Measurements from ENCODE around the gene TRAF3.
A peak's percentile ranks its signal among the peaks of the same experiment; 100 is the strongest.
"Not testable (repeated sequence)": the region's sequence is repeated elsewhere in the genome, so short reads cannot be mapped to it uniquely, and the experiment has no call there.

The TRAF3 gene

DNA sequence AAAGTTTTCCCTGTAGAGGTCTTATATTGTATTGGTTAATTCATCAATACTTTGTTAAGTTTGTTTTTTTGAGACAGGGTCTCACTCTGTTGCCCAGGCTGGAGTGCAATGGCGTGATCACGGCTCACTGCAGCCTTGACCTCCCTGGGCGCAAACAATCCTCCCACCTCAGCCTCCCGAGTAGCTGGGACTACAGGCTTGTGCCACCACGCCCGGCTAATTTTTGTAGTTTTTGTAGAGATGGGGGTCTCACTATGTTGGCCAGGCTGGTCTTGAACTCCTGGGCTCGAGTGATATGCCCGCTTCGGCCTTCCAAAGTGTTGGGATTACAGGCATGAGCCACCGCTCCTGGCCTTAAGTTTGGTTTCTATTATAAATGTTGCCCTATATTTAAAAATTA, 149.6 kb downstream of the TRAF3 start:
- DNase-seq = not testable (repeated sequence)

DNA sequence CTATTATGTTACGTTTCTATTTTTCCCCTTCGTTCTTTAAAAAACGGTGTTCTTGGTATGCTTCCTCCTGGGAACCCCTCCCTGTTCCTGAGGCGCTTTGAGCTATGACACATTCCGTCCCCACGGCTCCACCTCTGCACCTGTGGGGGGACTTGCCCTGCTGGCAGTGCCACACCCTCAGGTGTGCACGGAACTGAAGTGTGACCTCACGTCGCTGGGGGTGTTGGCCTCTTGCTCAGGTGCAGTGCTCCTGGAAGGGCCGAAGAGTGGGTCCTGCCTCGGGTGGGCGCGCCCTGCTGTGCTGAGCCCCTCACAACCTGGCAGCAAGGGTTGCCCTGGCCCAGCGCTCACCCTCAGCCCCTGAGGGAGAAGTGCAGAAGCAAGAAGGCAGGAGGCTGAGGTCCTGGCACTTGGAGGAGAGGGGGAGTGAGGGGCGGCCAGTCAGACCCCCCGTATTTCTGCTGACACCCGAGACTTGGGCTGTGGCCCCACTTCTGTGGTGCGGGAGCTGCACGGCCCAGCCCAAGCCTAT, 150.2 kb downstream of the TRAF3 start:
- DNase-seq = no peak

DNA sequence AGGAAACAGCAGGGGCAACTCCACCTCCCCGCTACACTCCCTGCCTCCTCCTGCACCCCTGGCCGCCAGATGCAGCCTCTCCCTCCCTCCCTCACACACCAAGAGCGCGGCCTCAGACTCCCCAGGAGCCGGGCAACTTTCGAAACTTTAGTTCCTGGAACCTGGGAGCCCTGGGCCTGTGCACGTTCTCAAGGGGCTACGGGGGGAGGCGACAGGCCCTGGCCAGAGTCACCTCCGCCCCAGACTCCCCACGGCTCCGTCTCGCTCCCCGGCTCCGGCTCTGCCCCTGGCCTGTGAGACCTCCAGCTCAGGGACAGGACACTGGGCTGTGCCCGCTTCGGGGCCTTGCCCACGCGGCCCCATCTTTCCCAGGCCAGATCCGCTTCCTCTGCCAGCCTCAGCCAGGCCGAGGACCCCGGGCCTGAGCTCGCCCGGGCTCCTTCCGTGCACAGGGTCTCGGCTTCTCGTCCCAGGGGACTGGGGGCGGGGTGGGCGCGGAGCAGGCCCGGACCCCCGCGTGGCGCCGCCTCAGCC, 150.7 kb downstream of the TRAF3 start:
- no peak for DNase-seq

DNA sequence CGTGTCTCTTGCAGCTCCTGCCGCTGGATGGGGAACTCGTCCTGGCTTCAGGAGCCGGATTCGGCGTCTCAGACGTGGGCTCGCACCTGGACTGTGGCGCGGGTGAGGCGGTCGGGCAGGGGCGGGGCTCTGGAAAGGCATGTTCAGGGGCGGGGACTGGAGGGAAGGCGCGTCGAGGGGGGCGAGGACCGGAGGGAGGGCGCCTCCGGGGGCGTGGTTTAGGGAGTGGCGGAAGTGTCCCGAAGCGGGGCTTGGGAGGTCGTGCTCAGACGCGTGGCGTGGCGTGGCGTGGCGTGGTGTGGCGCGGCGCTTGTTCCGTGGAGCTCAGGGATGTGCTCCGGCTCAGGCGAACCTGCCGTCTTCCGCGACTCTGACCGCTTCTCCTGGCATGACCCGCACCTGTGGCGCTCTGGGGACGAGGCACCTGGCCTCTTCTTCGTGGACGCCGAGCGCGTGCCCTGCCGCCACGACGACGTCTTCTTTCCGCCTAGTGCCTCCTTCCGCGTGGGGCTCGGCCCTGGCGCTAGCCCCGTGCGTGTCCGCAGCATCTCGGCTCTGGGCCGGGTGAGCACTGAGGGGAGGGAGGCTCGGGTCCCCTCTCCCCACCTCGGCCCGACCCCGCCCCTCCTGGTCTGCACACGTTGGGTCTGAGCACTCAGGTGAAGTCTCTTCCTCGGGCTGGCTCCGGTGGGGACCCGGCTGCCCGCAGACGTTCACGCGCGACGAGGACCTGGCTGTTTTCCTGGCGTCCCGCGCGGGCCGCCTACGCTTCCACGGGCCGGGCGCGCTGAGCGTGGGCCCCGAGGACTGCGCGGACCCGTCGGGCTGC, 151.4 kb downstream of the TRAF3 start:
- DNase-seq = peak; percentile 79

DNA sequence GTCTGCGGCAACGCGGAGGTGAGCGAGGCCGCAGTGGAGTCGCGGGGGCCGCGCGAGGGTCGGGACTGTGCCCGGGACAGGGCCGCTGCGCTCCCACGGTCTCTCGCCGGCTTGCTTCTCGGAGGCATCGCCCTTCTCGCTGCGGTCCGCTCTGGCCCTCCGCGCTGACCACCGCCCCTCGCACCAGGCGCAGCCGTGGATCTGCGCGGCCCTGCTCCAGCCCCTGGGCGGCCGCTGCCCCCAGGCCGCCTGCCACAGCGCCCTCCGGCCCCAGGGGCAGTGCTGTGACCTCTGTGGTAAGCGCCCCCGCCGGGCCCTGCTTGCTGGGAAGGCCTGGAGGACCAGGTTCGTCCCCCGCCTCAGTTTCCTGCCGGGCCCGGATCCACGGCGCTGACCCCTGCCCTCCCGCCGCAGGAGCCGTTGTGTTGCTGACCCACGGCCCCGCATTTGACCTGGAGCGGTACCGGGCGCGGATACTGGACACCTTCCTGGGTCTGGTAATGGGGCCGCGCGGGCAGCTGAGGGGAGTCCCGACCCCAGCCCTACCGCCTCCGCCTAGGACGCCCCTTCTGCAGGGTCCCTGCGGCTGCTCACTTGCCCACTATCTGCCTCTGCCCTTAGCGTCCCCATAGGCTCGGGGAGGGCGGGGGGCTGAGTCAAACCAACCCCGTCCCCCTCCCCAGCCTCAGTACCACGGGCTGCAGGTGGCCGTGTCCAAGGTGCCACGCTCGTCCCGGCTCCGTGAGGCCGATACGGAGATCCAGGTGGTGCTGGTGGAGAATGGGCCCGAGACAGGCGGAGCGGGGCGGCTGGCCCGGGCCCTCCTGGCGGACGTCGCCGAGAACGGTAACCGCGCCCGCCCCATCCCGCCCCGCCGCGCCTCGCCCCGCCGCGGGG, 152.2 kb downstream of the TRAF3 start:
- no peak for DNase-seq

DNA sequence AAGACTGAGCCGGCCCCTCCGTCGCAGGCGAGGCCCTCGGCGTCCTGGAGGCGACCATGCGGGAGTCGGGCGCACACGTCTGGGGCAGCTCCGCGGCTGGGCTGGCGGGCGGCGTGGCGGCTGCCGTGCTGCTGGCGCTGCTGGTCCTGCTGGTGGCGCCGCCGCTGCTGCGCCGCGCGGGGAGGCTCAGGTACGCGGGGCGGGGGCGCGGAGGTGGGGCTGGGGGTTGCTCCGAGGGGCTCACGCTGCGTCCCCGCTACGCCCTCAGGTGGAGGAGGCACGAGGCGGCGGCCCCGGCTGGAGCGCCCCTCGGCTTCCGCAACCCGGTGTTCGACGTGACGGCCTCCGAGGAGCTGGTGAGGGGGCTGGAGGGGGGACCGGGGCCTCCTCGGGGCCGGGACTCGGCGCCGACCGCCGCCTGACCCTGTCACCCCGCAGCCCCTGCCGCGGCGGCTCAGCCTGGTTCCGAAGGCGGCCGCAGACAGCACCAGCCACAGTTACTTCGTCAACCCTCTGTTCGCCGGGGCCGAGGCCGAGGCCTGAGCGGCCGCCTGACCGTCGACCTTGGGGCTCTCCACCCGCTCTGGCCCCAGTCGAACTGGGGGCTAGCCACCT, 153.0 kb downstream of the TRAF3 start:
- DNase-seq = no peak

DNA sequence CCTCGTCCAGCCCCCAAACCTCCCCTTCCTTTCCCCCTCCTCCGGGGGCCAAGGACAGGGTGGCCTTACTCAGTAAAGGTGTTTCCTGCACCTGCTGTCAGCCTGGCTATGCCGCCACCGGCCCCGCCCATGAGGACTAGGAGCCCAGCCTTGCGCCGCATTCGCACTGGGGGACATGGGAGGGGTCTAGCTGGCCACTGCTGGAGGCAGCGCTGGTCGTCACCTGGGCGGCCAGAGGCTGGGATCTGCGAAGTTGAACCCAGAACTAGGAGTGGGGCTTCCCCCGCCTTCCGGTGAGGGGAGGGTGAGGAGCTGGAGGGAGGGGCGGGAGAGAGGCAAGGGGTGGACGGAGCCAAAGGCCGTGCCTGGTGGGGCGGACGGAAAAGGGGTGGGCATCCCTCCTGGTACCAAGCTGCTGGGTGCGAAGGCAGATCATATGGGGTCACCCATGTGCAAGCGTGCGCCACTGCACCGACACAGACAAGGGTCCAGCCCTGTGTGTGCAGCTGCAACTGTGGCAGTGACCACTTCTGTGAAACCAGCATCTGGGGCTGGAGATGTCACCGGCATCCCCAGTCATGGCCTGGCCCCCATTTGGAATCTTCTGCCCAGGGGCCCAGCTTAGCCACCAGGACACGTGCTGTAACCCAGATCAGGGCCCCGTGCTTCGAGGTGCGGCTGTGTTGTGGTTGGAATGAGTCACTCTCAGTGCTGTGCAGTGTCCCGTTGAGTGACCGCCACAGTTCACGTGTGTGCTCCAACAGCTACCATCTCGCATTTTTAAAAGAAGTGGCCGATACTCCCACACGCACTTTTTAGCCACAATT, 153.7 kb downstream of the TRAF3 start:
- no peak for DNase-seq

DNA sequence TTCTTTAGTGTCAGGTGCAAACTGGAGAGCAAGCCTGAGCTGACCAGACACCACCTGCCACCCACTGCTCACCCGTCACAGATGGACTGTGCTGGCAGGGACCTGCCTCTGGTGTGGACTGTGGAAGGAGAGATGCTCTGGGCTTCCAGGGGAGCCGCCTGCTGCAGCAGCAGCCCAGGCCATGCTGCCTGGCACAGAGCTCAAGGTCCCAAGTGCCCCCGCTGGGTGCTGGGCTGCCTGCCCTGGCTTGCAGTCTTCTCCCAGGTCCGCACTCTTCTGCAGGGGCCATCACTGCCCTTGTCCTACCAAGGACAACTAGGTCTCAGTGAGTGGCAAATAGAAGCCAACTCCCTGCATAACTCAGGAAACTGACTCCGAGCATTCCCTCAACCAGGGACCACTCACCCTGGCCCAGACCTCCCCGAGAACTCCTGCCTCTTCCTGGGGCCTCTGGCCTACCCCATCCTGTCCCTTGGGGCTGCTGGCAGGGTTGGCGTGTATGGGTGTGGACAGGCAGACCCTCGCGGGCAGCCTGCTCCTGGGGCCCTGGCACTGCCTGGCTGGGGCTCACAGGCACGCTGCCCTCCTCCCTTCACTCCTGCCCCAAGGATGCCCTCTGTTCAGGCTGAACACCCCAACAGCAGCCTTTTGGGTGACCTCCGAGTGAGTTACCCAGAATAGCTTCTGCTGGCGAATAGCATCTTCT, 154.5 kb downstream of the TRAF3 start:
- DNase-seq = no peak

DNA sequence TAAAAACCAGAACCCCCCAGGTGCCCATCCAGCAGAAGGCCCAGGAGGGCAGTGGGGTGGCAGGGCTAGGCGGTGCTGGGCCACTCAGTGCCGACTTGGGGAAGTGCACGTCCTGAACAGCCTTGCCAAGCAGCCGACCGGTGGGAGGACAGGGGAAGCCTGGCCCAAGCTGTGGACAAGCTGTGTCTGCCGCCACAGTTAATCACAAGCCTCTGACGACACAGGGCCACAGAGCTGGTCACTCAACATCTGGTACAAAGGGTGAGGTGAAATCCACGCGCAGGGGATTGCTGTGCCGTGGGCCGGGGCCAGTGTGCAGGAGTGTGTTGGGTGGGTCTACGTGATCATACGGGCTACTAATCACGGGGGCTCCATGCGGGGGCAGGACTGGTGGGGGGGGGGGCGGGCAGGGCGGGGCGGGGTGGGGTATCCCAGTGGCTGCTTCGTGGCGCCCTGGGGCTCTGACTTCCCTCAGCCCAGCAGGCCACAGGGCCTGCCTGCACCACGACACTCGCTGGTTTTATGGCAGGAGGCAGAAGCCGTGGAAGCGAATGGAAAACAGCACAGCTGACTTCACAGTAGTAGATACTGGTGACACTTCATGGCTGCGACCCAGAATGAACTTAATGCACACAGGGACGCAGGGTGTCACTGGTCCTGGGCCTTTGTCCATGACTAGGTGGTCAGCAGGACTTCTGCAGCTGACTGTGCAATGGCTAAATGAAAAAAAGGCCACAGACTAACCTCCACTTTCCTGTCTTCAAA, 155.4 kb downstream of the TRAF3 start:
- no peak for DNase-seq

DNA sequence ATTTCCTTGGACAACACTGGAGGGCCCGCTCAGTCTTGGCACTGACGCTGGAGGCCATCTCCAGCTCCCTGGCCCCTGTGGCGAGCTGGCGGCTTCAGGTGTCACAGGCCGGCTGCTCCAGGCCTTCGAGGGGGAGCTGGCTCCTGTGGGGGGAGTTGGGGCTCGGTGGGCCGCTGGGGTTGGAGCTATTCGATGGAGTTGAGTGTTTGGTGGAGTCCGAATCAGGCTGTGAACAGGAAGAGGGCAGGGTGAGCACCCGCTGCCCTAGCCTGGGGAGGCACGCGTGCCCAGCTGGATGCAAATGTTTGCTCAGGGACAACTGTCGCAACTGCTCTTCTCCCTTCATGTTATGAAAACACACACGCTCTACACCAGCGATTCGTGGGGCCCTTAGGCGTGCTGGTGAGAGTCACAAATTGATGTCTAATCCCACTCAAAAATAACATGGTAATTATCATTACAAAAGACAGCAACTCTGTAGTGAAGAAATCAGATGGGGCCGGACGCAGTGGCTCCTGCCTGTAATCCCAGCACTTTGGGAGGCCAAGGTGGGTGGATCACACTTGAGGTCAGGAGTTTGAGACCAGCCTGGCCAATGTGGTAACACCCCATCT, 156.5 kb downstream of the TRAF3 start:
- DNase-seq = no peak

DNA sequence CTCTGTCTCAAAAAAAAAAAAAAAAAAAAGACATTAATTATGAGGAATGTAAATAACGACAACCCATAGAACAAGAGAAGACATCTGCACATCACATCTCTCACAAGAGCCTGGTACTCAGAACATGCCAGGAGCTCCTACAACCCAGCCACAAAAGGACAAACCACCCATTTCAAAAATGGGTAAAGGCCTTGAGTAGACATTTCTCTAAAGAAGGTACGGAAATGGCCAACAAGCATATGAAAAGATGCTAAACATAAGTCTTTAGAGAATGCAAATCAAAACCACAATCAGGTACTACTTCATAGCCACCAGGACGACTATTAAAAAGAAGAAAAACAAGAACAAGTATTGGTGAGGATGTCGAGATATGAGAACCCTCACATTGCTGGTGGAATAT, 158.5 kb downstream of the TRAF3 start:
- no peak for DNase-seq

DNA sequence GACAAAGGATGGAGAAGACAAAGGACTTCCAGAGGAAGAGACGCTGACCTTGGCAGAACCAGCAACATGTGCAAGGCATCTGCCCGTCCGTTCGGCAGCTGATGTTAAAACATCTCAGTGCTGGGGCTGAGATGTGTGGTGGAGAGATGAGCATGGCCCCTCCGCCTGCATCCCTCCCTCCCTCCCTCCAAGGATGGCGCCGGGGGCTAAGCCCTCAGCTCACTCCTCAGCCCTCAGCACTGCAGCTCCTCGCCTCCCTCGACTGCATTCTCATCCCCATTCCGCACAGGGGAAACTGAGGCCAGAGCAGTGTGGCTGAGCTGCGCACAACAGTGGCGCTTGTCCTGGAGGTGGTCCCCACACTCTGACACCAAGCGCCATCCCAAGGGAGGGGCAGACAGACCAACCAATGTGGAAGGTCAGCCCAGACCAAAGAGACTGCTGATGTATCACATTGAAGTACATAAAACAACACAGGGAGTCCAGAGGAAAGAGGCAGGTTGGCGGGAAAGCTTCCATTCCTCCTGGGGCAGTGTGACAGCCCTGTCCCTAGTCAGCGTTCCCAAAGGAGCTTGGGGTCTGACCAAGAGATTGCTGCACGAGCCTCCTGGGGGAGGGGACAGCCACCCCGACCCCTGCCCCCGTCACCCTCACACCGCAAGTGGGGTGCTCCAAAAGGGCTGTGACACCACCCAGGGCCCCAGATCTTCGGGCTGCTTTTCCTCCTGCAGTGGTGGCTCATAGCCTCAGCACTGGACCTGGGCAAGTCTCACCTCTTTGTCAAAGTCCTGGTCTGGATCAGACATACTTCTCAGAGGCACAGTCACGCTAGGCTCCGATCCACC, 160.3 kb downstream of the TRAF3 start:
- DNase-seq = no peak

DNA sequence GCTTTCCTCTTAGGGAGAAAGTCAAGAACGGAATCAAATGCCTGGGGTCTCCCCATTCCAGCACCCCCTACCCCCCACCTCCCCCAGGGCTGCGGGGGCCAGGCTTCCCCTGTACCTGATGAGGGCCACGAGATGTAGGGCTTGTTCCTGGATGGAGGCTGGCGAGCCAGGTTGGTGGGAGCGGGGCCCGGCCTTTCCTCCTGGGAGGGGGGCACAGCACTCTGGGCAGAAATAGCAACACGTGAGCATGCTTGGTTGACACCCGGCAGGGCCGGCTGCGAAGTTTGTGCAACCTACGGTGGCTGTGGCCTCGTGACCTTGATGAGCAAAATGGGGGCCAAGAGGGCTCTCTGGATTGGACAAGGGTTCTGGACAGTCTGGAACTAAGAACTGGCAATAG, 160.9 kb downstream of the TRAF3 start:
- no peak for DNase-seq

DNA sequence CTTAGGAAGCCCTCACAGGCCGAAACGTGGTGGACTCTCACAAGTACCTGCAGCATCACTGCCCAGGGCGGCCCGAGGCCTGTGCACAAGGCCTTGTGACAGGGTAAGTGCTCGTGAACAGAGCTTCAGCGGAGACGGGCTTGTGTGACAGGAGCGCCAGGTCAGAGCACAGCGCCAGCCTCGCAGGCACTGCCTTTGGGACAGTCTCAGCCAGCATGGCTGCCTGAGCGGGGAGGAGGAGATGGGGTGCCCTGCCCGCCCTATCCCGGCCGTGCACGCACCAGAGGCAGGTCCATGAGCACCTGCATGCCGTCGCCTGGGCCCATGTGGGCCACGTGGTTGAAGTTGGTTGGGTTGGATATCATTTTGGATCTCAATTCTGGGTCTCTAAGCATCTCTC, 162.1 kb downstream of the TRAF3 start:
- DNase-seq = no peak

DNA sequence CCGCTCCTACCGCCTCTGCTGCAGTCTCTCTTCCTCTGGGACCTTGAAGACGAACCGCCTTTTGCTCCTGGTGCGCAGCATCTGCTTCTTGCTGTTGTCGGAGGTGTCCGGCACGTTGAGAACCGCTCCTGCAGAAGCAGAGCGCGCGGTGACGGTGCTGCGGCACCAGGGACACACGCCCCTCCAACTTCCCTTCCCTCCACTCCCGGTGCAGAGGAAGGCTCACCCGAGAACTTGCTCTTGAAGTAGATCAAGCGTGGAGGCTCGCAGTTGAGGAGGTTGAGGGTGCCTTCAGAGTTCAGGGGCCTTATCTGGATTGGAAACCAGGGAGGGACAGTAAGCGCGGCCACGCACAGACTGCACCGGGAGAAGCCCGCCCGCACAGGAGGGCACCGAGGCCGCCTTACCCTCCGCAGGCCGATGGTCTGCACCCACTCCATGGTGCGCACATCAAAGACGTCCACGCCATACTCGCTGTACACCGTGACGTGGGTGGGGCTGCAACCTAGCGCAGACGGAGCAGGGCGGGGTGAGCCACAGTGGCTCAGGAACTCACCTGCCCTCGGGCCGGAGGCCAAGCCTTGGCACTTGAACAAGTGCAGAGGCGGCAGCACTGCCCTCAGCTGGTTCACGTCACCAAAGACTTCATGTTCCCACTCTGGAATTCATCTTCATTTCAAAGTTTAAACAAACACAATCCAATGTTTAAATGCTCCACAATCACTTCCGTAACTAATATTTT, 162.7 kb downstream of the TRAF3 start:
- no peak for DNase-seq

DNA sequence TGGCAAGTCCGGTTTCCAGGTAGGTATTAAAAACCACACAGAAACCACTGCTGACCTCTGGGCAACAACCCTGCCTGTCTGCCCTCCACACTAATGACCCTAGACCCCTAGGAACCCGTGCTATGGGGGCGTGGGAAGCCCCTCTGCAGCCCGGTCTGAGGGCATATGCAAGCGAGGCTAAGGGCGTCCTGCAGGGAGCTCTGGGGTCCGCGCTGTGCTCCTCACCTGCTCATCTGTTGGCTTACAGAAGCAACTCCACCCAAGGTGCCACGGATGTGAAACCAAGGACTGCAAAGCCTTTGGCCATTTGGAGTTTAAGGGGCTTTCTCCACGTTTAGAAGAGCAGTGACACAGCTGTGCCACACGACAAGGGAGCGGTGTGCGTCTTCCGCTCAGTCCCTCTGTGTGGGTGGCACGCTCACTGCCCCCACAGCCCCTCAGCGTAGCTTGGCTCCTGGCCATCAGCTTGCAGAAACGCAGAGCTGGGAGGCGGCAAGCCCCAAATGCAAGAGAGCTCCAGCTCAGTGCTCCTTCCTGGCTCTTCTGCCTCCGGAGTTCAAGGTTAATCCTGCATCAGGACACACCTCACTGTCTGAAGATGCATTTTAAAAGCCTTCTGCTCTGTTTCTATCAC, 163.6 kb downstream of the TRAF3 start:
- DNase-seq = no peak

DNA sequence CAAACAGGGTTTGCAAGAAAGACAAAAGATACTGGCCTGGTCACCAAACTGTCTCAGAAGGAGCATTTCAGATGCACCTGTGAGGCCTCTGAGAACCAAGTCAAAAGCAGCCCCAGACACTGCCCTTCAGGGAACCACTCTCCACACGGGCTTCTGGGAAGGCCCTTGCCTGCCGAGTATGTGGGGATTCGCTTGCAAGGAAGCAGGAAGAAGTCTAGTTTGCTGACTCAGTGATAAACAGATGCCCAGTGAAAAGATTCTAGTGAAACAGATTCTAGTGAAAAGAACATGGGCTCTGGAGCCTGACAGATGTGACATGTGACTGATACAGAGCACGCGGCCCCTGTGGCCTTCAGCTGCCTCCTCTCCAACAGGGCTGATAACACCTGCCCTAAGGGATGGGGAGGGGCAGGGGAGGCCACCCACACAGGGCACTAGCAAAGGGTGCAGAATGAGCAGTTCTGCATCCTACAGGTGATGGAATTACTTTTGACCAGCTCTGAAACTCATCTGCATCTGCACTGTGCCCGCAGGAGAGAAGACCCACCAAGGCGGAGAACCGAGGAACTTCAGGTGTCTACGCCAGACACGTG, 164.3 kb downstream of the TRAF3 start:
- DNase-seq = no peak

DNA sequence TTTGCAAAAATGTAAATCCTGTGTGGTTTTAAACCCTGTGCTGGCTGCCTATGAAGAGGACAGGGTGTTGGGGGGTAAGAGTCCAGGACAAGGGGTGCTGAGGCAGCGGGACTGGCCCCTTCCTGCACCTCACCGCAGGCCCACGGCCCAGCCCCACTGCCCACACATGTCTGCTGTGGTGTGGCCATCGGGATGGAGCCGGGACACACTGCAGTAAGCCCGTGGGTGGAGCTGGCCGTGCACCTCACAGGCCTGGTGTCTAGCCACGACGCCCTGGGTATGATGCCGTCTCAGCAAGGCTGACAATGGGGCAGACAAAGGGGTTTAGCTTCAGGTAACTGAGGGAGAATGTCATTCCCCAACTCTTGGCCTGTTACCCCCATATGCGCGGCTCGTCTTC, 164.8 kb downstream of the TRAF3 start:
- DNase-seq = no peak

Data from stimulated activated CD4-positive, alpha-beta T cell treated with anti-CD3 and anti-CD28 coated beads, Interleukin-15, amount 100 ng/mL, for 24 hours (primary cell).